Mesenchymal stem cell (in vitro differentiated cells and primary cell): ENCODE measurements around the gene HAND2.

Experiments used
- DNase-seq: peaks from one replicate; pipeline ENCODE4 v3.0.0-alpha.2; 2013
- H2AFZ ChIP-seq: one replicate; pipeline ENCODE4 v1.6.1; 2013; ENCODE audit warnings: low read depth, mild to moderate bottlenecking, control low read depth, inconsistent platforms, low read length, moderate library complexity
- H2AK5ac ChIP-seq: 2 replicates; pipeline ENCODE4 v1.6.1; 2013; ENCODE audit warnings: low read length, moderate library complexity, mild to moderate bottlenecking, inconsistent platforms; ENCODE audit not compliant: severe bottlenecking
- H2BK120ac ChIP-seq: one replicate; pipeline ENCODE4 v1.6.1; 2013; ENCODE audit warnings: low read depth, mild to moderate bottlenecking, inconsistent platforms, low read length, moderate library complexity
- H2BK12ac ChIP-seq, 2 experiments: one replicate each; pipeline ENCODE4 v1.6.1; 2013; ENCODE audit warnings: inconsistent platforms in 2 of 2, low read length in 2 of 2, mild to moderate bottlenecking in 2 of 2, moderate library complexity in 2 of 2, control low read depth in 1 of 2
- H2BK15ac ChIP-seq: one replicate; pipeline ENCODE4 v1.6.1; 2013; ENCODE audit warnings: mild to moderate bottlenecking, low read depth, inconsistent platforms; ENCODE audit not compliant: poor library complexity, severe bottlenecking
- H2BK5ac ChIP-seq: 2 replicates; pipeline ENCODE4 v1.6.1; 2013; ENCODE audit warnings: low read depth, mild to moderate bottlenecking, low read length, control low read depth, inconsistent platforms; ENCODE audit not compliant: poor library complexity, severe bottlenecking
- H3K14ac ChIP-seq, 2 experiments: one replicate each; pipeline ENCODE4 v1.6.1; 2013; ENCODE audit warnings: inconsistent platforms in 2 of 2, low read length in 2 of 2, control low read depth in 1 of 2, mild to moderate bottlenecking in 1 of 2, moderate library complexity in 1 of 2
- H3K18ac ChIP-seq, 2 experiments: one replicate each; pipeline ENCODE4 v1.6.1; 2013; ENCODE audit warnings: inconsistent platforms in 2 of 2, low read length in 2 of 2, control low read depth in 1 of 2, low read depth in 1 of 2, mild to moderate bottlenecking in 1 of 2
- H3K23ac ChIP-seq, 2 experiments: one replicate each; pipeline ENCODE4 v1.6.1; 2013; ENCODE audit warnings: inconsistent platforms in 2 of 2, low read length in 2 of 2, mild to moderate bottlenecking in 2 of 2, moderate library complexity in 2 of 2, control low read depth in 1 of 2
- H3K27ac ChIP-seq: 2 replicates; pipeline ENCODE4 v1.5.1; 2013; ENCODE audit warnings: mild to moderate bottlenecking, moderate library complexity, low read length, control low read depth, inconsistent platforms; ENCODE audit not compliant: poor library complexity, severe bottlenecking
- H3K27me3 ChIP-seq, 2 experiments: 2 replicates each; pipeline versions ENCODE4 v1.6.1 to v1.7.0; 2013; ENCODE audit warnings: low read length in 2 of 2, mild to moderate bottlenecking in 2 of 2, moderate library complexity in 2 of 2, control low read depth in 1 of 2, inconsistent platforms in 1 of 2; ENCODE audit not compliant: control insufficient read depth in 1 of 2, insufficient read depth in 1 of 2
- H3K36me3 ChIP-seq, 2 experiments: 2 replicates each; pipeline versions ENCODE4 v1.6.1 to v1.7.0; 2013; ENCODE audit warnings: low read length in 2 of 2, control low read depth in 1 of 2, inconsistent platforms in 1 of 2, low read depth in 1 of 2, mild to moderate bottlenecking in 1 of 2; ENCODE audit not compliant: insufficient read depth in 2 of 2, control insufficient read depth in 1 of 2
- H3K4ac ChIP-seq, 2 experiments: one replicate each; pipeline ENCODE4 v1.6.1; 2013; ENCODE audit warnings: inconsistent platforms in 2 of 2, low read length in 2 of 2, mild to moderate bottlenecking in 2 of 2, moderate library complexity in 2 of 2, control low read depth in 1 of 2, low read depth in 1 of 2
- H3K4me1 ChIP-seq: 2 replicates; pipeline ENCODE4 v1.6.1; 2013; ENCODE audit warnings: low read depth, low read length, control low read depth; ENCODE audit not compliant: control insufficient read depth, insufficient read depth
- H3K4me2 ChIP-seq: 2 replicates; pipeline ENCODE4 v1.6.1; 2013; ENCODE audit warnings: low read length, mild to moderate bottlenecking, inconsistent platforms; ENCODE audit not compliant: poor library complexity, severe bottlenecking
- H3K4me3 ChIP-seq, 2 experiments: 2 replicates each; pipeline versions ENCODE4 v1.5.1 to v1.7.0; 2013; ENCODE audit warnings: low read length in 2 of 2, mild to moderate bottlenecking in 2 of 2, control low read depth in 1 of 2, low read depth in 1 of 2; ENCODE audit not compliant: insufficient read depth in 1 of 2
- H3K79me1 ChIP-seq: replicated peaks from 2 replicates; pipeline ENCODE4 v1.6.1; 2013; ENCODE audit warnings: mild to moderate bottlenecking, control low read depth, low read length, inconsistent platforms; ENCODE audit not compliant: poor library complexity, severe bottlenecking
- H3K9ac ChIP-seq: 2 replicates; pipeline ENCODE4 v1.7.0; 2013; ENCODE audit warnings: mild to moderate bottlenecking, low read length, moderate library complexity
- H3K9me3 ChIP-seq: 2 replicates; pipeline ENCODE4 v1.7.0; 2013; ENCODE audit warnings: mild to moderate bottlenecking, low read length; ENCODE audit not compliant: control insufficient read depth
- H4K8ac ChIP-seq: one replicate; pipeline ENCODE4 v1.6.1; 2013; ENCODE audit warnings: inconsistent platforms, mild to moderate bottlenecking, low read length, moderate library complexity
- H4K91ac ChIP-seq: one replicate; pipeline ENCODE4 v1.6.1; 2013; ENCODE audit warnings: mild to moderate bottlenecking, low read length, inconsistent platforms
- WGBS: methylation state at CpG from one replicate; pipeline ENCODE4 v1.1.7; 2013; ENCODE audit warnings: mixed read lengths; 5-methylcytosine and 5-hydroxymethylcytosine counted together

HAND2 gene

GRCh38 chr4:173528378-173529321 is 1.4 kb downstream of the HAND2 start:
- Histone ChIP-seq H2AK5ac (no peak overlapping the region), H3K18ac (peak overlapping the region; percentile 93 to 99), H2AFZ (no peak overlapping the region), H3K9me3 (no peaks in the 10 kb centered on the region), H2BK5ac (no peak overlapping the region), H4K8ac (peak overlapping the region; percentile 81), H3K4me2 (peak overlapping the region; percentile 15), H2BK12ac (peak overlapping the region; percentile 84 to 85), H2BK15ac (peak overlapping the region; percentile 95), H3K4me1 (peaks cover 29% of the 10 kb centered on the region), H3K4ac (peak overlapping the region; percentile 74 to 97), H3K23ac (peak overlapping the region; percentile 64 to 86), H3K14ac (peak overlapping the region in 1 of 2 experiments; percentile 94), H3K9ac (peak overlapping the region; percentile 96), H3K27me3 (peaks cover 0 to 94% of the 10 kb centered on the region in 2 experiments), H2BK120ac (peak overlapping the region; percentile 88), H3K27ac (no peak overlapping the region), H3K36me3 (peaks cover 0 to 5% of the 10 kb centered on the region in 2 experiments), H4K91ac (peak overlapping the region; percentile 36), H3K4me3 (peak overlapping the region in 1 of 2 experiments; percentile 94), H3K79me1 (no peaks in the 10 kb centered on the region)
- peak; percentile 65 for DNase-seq
- 0% methylated on average over 51 of the region's 75 CpGs for WGBS

- Histone ChIP-seq H3K27me3 (peaks cover 0 to 94% of the 10 kb centered on the region in 2 experiments), H2AK5ac (no peak overlapping the region), H3K4ac (peak overlapping the region; percentile 29 to 81), H4K91ac (peak overlapping the region; percentile 70), H3K18ac (peak overlapping the region; percentile 58 to 74), H2BK12ac (peak overlapping the region in 1 of 2 experiments; percentile 40), H3K9ac (peak overlapping the region; percentile 96), H2AFZ (no peak overlapping the region), H3K14ac (peak overlapping the region; percentile 25 to 82), H3K79me1 (no peaks in the 10 kb centered on the region), H2BK15ac (no peak overlapping the region), H3K4me3 (peak overlapping the region in 1 of 2 experiments; percentile 94), H3K4me1 (peaks cover 36% of the 10 kb centered on the region), H2BK120ac (peak overlapping the region; percentile 65), H3K27ac (no peak overlapping the region), H3K23ac (peak overlapping the region in 1 of 2 experiments; percentile 66), H3K9me3 (no peaks in the 10 kb centered on the region), H4K8ac (peak overlapping the region; percentile 19), H2BK5ac (no peak overlapping the region), H3K36me3 (peaks cover 0 to 5% of the 10 kb centered on the region in 2 experiments), H3K4me2 (no peak overlapping the region)
- under 1% methylated on average over 41 of the region's 42 CpGs for WGBS
- DNase-seq = peak; percentile 66
These were observed 2.7 kb downstream of the HAND2 start for GRCh38 chr4:173527103-173527891.

- Histone ChIP-seq H3K27me3 (peaks cover 0 to 93% of the 10 kb centered on the region in 2 experiments), H3K4me3 (peak overlapping the region in 1 of 2 experiments; percentile 94), H3K14ac (no peak overlapping the region), H2AK5ac (no peak overlapping the region), H3K4me2 (no peak overlapping the region), H4K91ac (no peak overlapping the region), H3K4ac (peak overlapping the region in 1 of 2 experiments; percentile 81), H3K4me1 (peaks cover 42% of the 10 kb centered on the region), H3K23ac (no peak overlapping the region), H3K9ac (peak overlapping the region; percentile 96), H3K27ac (no peak overlapping the region), H2BK5ac (no peak overlapping the region), H3K18ac (peak overlapping the region; percentile 58 to 73), H2BK120ac (no peak overlapping the region), H3K36me3 (peaks cover 0 to 5% of the 10 kb centered on the region in 2 experiments), H3K9me3 (no peaks in the 10 kb centered on the region), H2AFZ (no peak overlapping the region), H3K79me1 (no peaks in the 10 kb centered on the region), H2BK15ac (no peak overlapping the region), H4K8ac (no peak overlapping the region), H2BK12ac (no peak overlapping the region)
- DNase-seq = no peak
- WGBS = 0% methylated on average over 7 of the region's 13 CpGs
These were observed 3.3 kb downstream of the HAND2 start for GRCh38 chr4:173526724-173527102.
